Left kidney (tissue), 2 donors: ENCODE results near the gene SLC26A2. TPM values are rescaled to one million over a fixed set of nuclear protein-coding genes. Genes with fewer than 3 reads are reported as not detected.

Source experiments
- DNase-seq: peaks from one replicate; pipeline ENCODE4 v3.0.0-alpha.2; 2013
- polyA plus RNA-seq: library from polyadenylated mRNA; unstranded; fragments of 120-200 nt; gene quantifications from one replicate; pipeline ENCODE4 v1.2.1, GENCODE V29; 2013; ENCODE audit not compliant: insufficient read length

The SLC26A2 gene
- polyA plus RNA-seq, 1 donor, result 22.8 TPM

DNA sequence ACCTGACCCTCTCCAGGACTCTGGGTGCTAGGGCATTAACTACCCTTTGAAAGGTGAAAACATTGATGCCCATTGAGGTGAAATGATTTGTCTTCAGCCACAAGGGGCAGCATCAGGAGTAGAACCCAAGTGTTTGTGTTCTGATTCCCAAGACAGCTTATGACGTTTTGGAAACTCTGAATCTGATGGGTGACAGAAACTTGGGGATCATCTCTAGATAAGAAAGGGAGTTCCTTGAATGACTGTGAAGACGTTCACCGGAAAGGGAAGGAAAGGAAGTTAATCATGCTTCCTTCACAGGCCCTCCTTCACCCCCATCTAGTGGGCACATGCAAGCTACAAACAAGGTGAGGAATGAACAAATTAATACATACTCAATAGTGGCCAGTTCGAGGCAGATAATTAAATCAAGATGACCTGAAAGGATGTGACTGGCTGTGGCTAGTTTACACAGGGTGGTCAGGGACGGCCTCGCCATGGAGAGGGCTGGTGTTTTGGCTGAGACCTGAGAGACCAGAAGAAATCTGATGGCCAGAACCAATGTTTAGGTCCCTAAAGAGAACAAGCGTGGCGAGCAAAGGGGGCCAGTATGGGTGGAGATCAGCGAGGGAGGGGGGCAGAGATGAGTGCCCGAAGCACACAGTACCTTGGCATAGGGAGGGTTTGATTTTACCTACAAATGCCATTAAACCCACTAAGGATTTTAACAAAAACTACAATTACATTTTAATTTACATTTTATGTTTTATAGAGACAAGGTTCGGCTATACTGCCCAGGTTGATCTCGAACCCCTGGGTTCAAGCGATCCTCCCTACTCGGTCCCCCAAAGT, 937 bp upstream of the SLC26A2 start:
- no peak for DNase-seq

DNA sequence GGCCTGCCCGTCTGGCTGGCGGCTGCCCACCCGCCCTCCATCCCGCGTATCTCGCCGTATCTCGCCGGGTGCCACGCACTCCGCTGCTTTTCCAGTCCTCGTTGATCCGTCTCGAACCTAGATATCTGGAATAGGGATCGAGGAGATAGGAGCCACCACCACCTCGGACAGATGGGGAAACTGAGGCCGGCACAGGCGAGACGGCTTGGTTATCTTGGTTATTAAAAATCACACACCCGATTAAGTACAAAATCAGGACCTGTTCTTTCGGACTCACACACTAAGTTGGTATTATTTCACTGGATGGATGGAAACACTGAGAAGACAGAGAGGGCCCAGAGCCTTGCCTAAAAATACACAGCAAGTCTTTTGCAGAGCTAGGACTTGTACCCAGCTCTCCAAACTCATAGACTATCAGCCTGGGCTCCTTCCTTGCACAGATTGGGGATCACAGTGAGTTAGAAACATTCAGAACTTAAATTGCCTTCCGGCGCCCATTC, 678 bp downstream of the SLC26A2 start:
- DNase-seq, result no peak

DNA sequence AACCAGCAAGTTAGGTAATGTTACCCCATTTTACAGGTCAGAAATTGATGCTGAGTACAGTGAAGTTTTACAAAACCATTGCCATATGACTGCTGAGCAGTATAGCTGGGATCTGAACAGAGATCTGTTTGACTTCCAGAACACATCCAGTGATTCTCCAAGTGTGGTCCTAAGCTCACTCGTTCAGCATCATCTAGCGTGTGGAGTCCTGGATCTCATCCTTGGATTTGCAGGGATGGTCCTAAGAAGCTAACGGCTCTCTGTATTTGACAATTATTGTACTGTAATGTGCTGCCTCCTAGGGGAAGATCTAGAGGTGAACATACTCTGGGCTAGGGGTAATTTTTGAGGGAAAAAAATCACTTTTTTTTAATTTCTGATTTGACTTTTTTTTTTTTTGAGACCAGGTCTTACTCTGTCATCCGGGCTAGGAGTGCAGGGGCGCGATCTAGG, 1.4 kb downstream of the SLC26A2 start:
- DNase-seq, result peak; percentile 43

DNA sequence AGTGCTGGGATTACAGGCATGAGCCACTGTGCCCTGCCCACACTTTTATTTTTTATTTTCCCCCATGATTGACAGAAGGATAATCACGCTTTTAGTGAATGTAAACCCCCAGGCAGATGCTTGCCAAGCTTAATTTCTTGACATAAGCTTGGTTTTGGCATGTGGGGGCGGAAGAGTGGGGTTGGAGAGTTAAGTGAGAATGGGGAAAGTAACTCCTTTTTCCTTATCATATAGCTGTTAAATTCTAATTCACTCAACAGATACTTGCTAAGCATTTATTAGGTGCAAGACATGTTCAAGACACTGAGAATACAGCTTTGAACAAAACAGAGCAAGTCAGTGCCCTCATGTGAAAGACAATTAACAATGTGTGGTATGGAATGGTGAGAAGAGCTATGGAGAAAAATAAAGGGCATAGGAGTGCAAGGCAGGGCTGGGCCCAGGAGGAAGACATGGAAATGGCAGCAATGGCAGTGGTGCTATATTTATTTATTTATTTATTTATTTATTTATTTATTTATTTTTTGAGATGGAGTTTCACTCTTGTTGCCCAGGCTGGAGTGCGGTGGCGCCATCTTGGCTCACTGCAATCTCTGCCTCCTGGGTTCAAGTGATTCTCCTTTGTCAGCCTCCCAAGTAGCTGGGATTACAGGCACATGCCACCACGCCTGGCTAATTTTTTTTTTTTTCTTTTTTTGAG, 2.2 kb downstream of the SLC26A2 start:
- DNase-seq, result no peak

DNA sequence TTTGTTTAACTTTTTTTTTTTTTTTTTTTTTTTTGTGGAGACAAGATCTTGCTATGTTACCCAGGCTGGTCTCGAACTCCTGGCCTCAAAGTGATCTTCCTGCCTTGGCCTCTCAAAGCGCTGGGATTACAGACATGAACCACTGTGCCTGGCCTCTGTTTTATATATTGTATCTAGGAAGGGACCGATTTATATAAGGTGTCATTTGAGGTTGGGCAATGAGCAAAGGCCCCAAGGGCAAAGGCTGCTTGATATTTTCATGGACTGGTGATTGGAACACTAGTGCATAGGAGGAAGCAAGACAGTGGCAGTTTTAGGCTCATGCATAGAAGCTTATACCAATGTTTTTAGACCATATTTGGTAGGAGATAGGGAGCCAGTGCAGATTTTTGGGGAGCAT, 3.2 kb downstream of the SLC26A2 start:
- DNase-seq, result no peak

DNA sequence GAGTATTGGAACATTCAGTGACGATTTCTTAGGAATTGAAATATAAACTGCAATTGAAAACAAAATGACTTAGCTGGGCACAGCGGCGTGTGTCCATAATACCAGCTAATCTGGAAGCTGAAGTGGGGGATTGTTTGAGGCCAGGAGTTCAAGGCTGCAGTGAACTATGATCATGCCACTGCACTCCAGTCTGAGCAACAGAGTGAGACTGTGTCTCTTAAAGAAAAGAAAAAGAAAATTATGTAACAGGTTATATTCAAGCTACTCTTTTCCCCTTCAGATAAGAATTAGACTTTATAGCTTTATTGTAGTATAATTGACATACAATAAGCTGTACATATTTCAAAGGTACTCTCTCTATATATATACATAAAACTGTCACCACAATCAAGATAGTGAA, 6.4 kb downstream of the SLC26A2 start:
- DNase-seq, result no peak

DNA sequence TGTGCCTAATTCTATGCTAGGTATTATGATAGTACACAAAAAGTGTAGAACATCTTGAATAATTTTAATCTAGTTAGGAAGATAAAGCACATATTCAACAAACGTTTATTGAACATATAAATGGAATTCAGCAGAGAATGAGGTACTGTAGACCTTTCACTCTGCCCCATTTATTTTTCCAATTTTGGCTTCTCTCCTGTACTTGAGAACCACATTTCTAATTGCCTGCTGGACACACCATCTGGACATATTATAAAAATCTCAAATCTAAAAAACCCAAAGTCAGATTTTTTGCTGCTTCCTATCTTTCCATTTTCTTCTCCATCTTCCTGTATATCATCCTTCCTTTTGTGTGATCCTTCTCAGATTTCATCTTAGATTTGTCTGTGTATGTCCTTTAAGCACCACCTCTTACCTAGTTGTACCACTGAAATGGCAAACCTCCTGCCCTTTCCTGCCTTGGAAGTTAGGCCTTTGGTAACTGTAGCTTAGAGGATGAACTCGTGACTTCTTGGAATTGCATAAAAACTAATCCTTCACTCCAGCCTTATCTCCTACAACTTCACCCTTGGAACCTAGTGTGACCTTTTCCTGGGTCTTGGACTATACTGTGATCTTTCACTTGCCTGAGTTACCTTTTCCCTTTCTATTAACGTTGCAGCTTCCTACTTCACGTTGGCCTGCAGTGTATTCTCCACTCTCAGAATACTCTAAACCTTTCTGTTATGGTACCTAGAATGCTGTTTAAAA, 8.8 kb downstream of the SLC26A2 start:
- DNase-seq, result no peak

DNA sequence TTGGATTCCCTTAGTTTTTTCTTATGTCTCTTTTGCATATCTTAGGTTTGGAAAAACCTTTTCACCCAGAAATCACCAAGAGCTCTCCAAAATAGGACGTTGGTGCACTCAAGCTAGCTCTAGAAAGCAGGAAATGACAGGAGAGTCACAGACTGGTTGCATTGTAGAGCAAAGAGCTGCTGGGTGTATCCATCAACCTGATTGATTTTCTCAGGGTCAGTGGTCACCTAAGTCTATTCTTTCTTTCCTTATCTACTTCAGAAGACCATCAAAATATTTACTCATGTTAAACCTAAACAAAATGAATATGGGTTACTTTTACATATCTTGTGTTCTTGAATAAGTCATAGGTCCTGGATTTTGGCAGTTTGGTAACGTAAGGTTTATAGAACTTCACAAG, 14.9 kb downstream of the SLC26A2 start:
- no peak for DNase-seq

DNA sequence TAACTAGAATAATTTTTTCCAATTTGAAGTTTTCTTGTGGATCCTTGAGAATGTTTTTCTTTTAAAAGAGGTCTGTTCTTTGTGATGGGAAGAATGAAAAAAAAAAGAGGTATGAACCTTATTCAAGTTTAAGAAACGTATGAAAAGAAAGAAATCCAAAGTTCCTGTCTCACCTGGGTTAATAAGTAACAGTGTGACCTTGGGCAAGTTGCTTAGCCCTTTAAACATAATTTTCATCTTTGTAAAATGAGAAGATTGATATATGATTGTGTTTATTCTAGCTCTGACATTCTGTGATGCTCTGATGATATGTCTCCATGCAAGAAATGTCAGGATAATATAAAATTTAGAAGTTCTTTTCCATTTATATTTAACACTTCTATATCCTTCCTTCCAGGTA, 19.3 kb downstream of the SLC26A2 start:
- DNase-seq, result no peak

DNA sequence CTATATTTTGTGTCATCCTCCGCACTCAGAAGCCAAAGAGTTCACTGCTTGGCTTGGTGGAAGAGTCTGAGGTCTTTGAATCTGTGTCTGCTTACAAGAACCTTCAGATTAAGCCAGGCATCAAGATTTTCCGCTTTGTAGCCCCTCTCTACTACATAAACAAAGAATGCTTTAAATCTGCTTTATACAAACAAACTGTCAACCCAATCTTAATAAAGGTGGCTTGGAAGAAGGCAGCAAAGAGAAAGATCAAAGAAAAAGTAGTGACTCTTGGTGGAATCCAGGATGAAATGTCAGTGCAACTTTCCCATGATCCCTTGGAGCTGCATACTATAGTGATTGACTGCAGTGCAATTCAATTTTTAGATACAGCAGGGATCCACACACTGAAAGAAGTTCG, 20.6 kb downstream of the SLC26A2 start:
- DNase-seq, result no peak

DNA sequence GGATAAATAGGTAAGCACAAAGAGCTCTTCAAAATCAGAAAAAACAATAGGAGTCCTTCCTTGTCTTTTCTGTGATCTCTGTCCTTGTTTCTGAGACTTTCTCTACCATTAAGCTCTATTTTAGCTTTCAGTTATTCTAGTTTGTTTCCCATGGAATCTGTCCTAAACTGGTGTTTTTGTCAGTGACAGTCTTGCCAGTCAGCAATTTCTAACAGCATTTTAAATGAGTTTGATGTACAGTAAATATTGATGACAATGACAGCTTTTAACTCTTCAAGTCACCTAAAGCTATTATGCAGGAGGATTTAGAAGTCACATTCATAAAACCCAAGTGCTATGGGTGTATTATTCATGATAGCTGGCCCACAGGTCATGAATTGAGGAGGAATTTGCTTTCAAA, 21.9 kb downstream of the SLC26A2 start:
- no peak for DNase-seq

DNA sequence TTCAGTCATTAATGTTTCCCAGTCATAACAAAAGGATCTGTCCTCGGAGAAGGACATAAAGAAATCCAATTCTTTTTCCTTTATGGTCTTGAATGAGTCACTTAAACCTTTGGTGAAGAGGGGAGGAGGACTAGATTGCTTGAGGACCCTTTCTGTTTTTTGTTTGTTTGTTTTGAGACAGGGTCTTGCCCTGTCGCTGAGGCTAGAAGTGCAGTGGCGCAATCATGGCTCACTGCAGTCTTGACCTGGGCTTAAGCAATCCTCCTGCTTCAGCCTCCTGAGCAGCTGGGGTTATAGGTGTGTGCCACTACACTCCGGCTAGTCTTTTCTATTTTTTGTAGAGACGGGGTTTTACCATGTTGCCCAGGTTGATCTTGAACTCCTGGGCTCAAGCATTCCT, 27.6 kb downstream of the SLC26A2 start:
- no peak for DNase-seq

DNA sequence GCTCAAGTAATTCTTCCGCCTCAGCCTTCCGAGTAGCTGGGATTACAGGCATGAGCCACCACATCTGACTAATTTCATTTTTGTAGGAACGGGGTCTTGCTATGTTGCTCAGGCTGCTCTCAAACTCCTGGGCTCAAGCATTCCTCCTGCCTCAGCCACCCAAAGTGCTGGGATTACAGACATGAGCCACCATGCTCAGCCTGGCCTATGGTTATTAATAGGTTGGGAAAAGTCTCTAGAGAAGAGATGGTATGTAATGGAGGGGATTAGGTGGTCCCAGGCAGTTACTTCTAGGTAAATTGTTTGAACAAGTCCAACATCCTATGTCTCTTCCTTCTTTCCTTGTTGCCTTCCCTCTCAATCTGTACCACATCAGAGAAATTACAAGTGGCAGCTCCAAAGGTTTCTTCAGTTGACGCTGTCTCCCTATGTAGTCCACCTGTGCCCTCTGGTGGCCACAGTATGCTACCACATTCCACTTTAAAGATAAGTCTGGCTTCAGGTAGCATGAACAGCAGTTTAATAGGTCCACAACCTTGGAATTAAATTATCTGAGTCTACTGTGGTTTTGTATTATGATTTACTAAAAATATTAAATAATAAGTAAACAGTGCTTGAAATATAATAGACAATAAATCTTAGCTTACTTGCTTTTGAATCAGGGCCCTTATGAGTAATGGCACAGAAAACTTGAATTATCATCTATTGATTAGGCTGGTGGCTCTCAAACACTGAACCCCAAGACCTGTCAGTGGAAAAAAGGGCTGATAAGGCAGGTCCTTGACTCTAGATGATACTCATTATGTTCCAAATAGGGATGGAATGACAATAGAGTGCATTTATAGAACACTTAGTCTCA, 30.2 kb downstream of the SLC26A2 start:
- peak; percentile 83 for DNase-seq

DNA sequence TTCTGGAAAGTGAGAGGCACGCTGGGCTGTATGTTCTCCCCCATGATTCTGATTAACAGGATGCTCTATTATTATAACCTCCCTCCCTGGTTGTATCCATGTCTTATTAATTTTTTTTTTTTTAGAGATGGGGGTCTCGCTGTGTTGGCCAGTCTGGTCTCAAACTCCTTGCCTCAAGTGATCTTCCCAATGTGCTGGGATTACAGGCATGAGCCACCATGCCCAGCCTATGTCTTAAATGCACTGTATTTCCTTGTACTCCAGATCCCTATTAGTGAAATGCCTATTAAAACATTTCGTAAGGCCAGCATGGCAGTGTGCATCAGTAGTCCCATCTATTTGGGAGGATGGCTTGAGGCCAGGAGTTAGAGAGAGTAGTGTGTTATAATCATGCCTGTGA, 32.9 kb downstream of the SLC26A2 start:
- DNase-seq, result no peak

DNA sequence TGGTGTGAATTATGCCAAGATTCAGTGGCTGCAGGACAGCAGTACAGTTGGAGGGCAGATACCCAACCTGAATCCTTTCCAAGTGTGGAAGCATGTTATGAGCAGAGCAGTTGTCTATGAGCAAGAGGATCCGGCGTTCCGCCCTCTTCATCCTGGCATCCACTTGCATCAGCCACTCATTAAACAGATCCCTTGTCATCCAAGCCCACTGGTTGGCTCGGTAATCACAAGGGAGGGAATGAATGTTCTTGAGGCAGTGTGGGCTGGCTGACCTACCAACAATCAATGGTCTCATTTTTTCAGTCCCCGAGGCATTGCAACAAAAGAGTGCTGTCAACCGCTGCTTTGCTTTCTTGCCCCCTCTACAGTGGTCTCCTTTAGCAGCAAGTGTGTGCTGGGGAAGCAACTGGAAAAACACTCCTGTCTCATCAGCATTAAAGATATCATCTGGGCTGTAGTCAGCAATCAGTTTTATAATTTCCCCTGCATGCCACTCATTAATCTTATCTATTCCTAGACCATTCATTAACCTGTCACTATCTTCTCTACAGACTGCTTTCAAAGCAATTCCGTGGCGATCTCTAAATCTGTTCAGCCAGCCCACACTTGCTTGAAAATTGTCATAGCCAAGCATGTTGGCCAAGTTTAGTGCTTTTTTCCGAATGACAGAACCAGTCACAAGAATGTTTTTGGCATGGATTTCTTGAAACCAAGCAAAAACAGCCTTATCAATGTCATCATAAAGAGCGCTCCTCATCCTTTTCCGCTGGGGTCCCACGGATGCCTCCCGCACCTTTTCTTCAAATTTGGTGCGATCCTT, 35.0 kb downstream of the SLC26A2 start:
- no peak for DNase-seq

DNA sequence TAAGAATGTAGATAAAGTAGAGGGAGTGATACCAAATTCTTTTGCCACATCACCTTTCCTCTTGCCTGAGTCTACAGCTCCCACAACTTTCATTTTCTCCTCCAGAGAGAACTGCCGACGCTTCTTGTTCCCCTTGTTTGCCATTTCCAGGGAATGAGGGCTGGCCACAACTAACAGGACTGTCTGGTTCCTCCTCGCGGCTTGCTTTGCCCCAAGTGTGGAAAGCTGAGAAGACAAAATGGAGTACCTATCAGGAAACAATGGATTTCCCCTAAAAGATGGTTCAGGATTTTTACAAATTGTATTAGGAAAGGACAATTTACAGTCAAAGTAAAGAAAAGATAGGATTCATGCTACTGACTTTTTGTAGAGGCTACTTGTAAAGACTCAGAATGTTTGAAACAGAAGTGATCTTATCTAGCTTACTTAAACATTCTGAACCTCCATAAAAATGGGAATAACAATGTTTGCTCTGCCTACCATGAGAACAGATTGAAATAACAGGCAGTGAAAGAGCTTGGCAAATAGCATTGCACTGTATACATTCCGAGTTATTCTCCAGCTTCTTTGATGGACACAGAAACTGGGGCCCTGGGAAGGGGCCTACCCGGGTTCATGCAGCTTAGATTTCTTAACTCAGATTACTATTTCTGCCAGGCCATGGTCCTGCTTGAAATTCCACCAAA, 35.8 kb downstream of the SLC26A2 start:
- no peak for DNase-seq

DNA sequence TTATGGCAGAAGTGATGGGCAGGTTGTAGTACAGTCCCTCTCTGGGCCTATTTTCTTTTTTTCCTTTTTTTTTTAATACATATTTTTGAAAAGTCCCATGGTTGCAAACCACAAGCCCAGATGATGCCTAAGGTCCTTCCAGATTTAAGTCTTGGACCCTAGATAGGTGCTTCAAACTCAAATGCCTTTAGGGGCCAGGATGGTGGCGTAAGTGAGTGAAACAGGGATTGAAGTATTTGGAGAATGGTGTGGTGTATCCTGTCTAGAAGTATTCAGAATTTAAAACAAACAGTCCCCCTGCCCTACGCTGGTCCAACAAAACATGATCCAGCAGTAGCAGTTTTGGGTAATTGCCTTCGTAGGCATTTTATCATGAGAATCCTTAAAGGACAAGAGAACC, 37.7 kb downstream of the SLC26A2 start:
- no peak for DNase-seq

DNA sequence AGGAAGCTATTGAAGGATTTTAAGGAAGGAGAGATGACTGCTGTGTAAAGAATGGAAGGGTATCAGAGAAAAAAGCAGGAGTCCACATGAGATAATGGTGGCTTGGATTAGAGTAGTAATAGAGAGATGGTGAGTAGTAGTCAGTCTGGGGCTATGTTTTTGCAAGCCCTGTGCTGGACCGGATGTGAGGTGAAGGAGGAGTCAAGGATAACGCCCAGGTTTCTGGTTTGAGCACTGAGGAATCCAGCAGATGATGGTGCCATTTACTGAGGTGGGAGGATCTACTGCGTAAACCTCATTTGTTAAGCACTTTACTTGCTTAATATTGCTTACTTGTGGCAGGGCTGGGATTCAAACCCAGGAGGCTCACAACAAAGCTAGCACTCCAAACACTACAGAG, 38.8 kb downstream of the SLC26A2 start:
- DNase-seq, result no peak

DNA sequence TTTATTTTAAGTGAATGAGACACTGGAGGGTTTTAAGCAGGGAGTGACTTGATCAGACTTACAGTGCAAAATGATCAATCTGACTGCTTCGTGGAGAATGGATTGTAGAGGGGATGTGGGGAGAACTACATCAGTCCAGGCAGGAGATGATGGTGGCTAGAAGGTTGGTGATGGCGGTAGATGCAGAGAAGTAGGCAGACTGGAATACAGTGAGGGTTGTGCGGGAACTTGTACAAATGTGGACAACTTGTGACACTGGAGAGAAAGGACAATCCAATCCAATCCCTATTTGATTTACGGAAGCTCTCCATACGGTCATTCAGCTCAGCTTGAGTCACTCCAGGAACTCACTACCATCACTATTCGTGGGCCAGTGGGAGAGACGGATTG, 39.3 kb downstream of the SLC26A2 start:
- DNase-seq, result no peak
